PC-9 (cell line): ENCODE measurements around the gene CERS3. TPM values are rescaled to one million over a fixed set of nuclear protein-coding genes. Genes with fewer than 3 reads are reported as not detected.

Experiments
- BruUV-seq: library from RNA; stranded (reverse); fragments of 400-500 nt; replicated peaks from 2 replicates; lab custom pipeline; 2021; lab: Mats Ljungman, UMichigan
- CTCF ChIA-PET: fragments of 300-600 bp; sonication (Branson Sonifier 250); formaldehyde crosslinking; loops from one replicate; lab custom pipeline; 2022; ENCODE audit warnings: antibody characterized with exemption; lab: Charles Lee
- POLR2A ChIA-PET: fragments of 300-600 bp; sonication (Branson Sonifier 250); formaldehyde crosslinking; loops from one replicate; lab custom pipeline; 2022; ENCODE audit warnings: antibody characterized with exemption; ENCODE audit not compliant: unreplicated experiment; lab: Charles Lee
- DNase-seq, 2 experiments: peaks; one replicate each; pipeline versions ENCODE4 v3.0.0 to v3.0.0-alpha.2; 2015 to 2022; ENCODE audit warnings: mixed read lengths in 1 of 2
- H2AFZ ChIP-seq: fragments of 200-600 bp; sonication (generic); 2 replicates; pipeline ENCODE4 v1.8.1; 2017; ENCODE audit warnings: antibody characterized with exemption
- H3F3A ChIP-seq: fragments of 200-600 bp; sonication (generic); 2 replicates; pipeline ENCODE4 v1.8.1; 2017; ENCODE audit warnings: antibody characterized with exemption, mild to moderate bottlenecking, low read depth; ENCODE audit not compliant: insufficient read depth
- H3K27ac ChIP-seq: fragments of 200-600 bp; sonication (generic); 2 replicates; pipeline ENCODE4 v1.6.1; 2016; ENCODE audit warnings: mixed run types
- H3K27me3 ChIP-seq: fragments of 200-600 bp; sonication (generic); 2 replicates; pipeline ENCODE4 v1.6.1; 2016; ENCODE audit warnings: low read depth, mixed run types; ENCODE audit not compliant: insufficient read depth
- H3K36me3 ChIP-seq: fragments of 200-600 bp; sonication (generic); 2 replicates; pipeline ENCODE4 v1.6.1; 2016; ENCODE audit warnings: low read depth, mixed run types
- H3K4me1 ChIP-seq: fragments of 200-600 bp; sonication (generic); replicated peaks from 2 replicates; pipeline ENCODE4 v1.6.1; 2016; ENCODE audit warnings: mixed run types; ENCODE audit not compliant: insufficient read depth
- H3K4me2 ChIP-seq: fragments of 200-600 bp; sonication (generic); 2 replicates; pipeline ENCODE4 v1.6.1; 2017; ENCODE audit warnings: mixed run types
- H3K4me3 ChIP-seq: fragments of 200-600 bp; sonication (generic); 2 replicates; pipeline ENCODE4 v1.6.1; 2016; ENCODE audit warnings: mixed run types
- H3K79me2 ChIP-seq: fragments of 200-600 bp; sonication (generic); 2 replicates; pipeline ENCODE4 v1.6.1; 2017; ENCODE audit warnings: low read depth, mixed run types
- H3K9me2 ChIP-seq: fragments of 200-600 bp; sonication (generic); 2 replicates; pipeline ENCODE4 v1.8.1; 2017; ENCODE audit warnings: mild to moderate bottlenecking; ENCODE audit not compliant: insufficient read depth
- H3K9me3 ChIP-seq: fragments of 200-600 bp; sonication (generic); 2 replicates; pipeline ENCODE4 v1.8.1; 2016; ENCODE audit warnings: low read depth; ENCODE audit not compliant: insufficient read depth
- H4K20me1 ChIP-seq: fragments of 200-600 bp; sonication (generic); 2 replicates; pipeline ENCODE4 v1.8.1; 2017; ENCODE audit not compliant: insufficient read depth
- EZH2 ChIP-seq: fragments of 200-600 bp; sonication (generic); IDR thresholded peaks from 2 replicates; pipeline ENCODE4 v1.8.0; 2017; ENCODE audit warnings: antibody characterized with exemption, low read depth
- intact Hi-C: fragments of 100-400 bp; cut with micrococcal nuclease; formaldehyde crosslinking; loops from one replicate; pipeline ENCODE4 v1.10.0; 2022; ENCODE audit not compliant: unreplicated experiment
- total RNA-seq: library from RNA; stranded (reverse); gene quantifications from 2 replicates; pipeline ENCODE4 v1.2.3, GENCODE V29; 2021
- TF ChIP-seq, protein P1 (sequence below): fragments of 200-600 bp; sonication (generic); conservative IDR thresholded peaks from 2 replicates; pipeline ENCODE4 v1.6.1; 2017; ENCODE audit warnings: mixed run types, antibody characterized with exemption, mild to moderate bottlenecking, moderate library complexity

Gene CERS3
- total RNA-seq, 1 experiment from 2014 or later = not detected

GRCh38 chr15:100383302-100384107, 145.2 kb downstream of the CERS3 start:
- POLR2A ChIA-PET = no interaction called here
- DNase-seq = peak; percentile 27 to 39

DNA sequence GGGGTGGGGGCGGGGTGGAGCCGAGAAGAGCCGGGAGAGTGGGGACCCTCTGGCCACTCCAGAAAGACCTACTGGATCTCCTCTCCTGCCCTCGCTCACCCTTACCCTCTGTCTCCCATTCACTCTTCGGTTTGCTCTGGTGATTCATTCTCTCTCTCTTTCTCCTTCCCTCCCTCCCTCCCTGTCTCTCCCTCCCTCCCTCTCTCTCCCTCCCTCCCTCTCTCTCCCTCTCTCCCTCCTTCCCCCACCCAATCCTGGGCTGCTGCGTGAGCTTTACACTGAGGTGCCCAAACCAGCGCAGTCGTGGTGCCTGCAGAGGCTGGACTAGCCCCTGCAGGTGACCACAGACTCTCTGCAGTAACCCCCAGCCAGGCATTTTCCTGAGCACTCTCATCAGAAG, 154.8 kb downstream of the CERS3 start:
- Histone ChIP-seq H3K27me3 (peaks cover 25% of the 10 kb centered on the region; the same call in 1 of the 2 replicates), H4K20me1 (no peaks in the 10 kb centered on the region), H3K27ac (no peak overlapping the region), H3K79me2 (no peaks in the 10 kb centered on the region), H3K4me2 (no peak overlapping the region), H3K9me3 (no peaks in the 10 kb centered on the region), H3F3A (no peaks in the 10 kb centered on the region), H3K4me3 (no peak overlapping the region), H2AFZ (no peak overlapping the region), H3K36me3 (no peaks in the 10 kb centered on the region), H3K9me2 (no peaks in the 10 kb centered on the region), H3K4me1 (no peaks in the 10 kb centered on the region)
- BruUV-seq = no TSS peak
- TF ChIP-seq, protein P1, sequence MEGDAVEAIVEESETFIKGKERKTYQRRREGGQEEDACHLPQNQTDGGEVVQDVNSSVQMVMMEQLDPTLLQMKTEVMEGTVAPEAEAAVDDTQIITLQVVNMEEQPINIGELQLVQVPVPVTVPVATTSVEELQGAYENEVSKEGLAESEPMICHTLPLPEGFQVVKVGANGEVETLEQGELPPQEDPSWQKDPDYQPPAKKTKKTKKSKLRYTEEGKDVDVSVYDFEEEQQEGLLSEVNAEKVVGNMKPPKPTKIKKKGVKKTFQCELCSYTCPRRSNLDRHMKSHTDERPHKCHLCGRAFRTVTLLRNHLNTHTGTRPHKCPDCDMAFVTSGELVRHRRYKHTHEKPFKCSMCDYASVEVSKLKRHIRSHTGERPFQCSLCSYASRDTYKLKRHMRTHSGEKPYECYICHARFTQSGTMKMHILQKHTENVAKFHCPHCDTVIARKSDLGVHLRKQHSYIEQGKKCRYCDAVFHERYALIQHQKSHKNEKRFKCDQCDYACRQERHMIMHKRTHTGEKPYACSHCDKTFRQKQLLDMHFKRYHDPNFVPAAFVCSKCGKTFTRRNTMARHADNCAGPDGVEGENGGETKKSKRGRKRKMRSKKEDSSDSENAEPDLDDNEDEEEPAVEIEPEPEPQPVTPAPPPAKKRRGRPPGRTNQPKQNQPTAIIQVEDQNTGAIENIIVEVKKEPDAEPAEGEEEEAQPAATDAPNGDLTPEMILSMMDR = no peak
- TF ChIP-seq EZH2 = no peak
- intact Hi-C loops = no loop called here
- ChIA-PET CTCF (no interaction called here), POLR2A (no interaction called here)
- no peak for DNase-seq

More at GRCh38 chr15:100383302-100384107, 145.2 kb downstream of the CERS3 start:
- H3K36me3 ChIP-seq = no peaks in the 10 kb centered on the region
- H3F3A ChIP-seq = no peaks in the 10 kb centered on the region
- no peaks in the 10 kb centered on the region for H4K20me1 ChIP-seq
- intact Hi-C loops = loop anchor here (1.0 to 2.0 kb wide), 3 partner anchors 33 to 455 kb away; no protein-coding TSS in a partner anchor
- no peak overlapping the region for H3K4me2 ChIP-seq
- H3K4me1 ChIP-seq = no peaks in the 10 kb centered on the region
- H3K9me3 ChIP-seq = peaks cover 11% of the 10 kb centered on the region; the same call in 1 of the 2 replicates
- no peak overlapping the region for H3K4me3 ChIP-seq
- TF ChIP-seq, protein P1 = peak; percentile 77
- TF ChIP-seq EZH2 = no peak
- H3K27me3 ChIP-seq = peaks cover 51% of the 10 kb centered on the region
- CTCF ChIA-PET = no interaction called here
- H2AFZ ChIP-seq = no peak overlapping the region
- no peaks in the 10 kb centered on the region for H3K79me2 ChIP-seq
- no peak overlapping the region for H3K27ac ChIP-seq
- no TSS peak for BruUV-seq
- H3K9me2 ChIP-seq = no peaks in the 10 kb centered on the region

DNA sequence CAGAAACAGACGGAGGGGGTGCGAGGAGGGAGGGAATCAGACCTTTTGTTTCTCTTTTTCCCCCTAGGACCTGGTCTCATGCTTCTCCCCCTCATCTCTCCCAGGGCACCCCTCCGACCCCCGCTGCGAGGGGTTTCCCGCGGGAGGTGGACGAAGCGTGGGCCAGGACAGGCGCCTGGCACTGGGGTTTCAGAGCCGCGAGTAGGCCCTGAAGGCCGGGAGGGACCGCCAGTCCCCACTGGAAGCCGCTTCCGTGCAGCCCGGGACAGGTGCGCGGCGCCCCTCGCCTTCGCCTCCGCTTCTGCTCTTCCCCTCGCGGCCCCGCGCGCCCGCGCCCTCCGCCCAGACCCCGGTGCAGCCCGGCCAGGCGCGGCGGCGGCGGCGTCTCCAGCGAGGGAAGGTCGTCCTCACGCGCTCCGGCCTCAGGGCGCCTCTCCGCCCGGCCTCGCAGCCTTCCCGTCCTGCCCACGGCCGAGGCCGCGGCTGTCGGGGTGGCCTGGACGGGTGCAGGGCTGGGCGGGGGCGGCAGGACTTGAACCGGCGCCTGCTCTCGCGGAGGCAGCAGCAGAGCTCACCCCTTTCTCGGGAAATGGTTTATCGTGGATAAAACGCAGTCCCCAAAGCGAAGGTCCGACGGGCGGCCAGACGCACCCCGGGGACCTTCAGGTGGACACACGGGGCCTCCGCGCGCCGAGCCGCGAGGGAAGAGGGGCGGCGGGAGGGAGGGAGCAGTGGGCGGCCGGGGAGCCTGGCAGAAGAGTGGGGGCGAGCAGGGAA, 155.4 kb downstream of the CERS3 start:
- Histone ChIP-seq H3K9me3 (no peaks in the 10 kb centered on the region), H3K36me3 (no peaks in the 10 kb centered on the region), H3K27me3 (peaks cover 19% of the 10 kb centered on the region; the same call in 1 of the 2 replicates), H3K4me3 (no peak overlapping the region), H3K4me2 (no peak overlapping the region), H4K20me1 (no peaks in the 10 kb centered on the region), H3K27ac (no peak overlapping the region), H3F3A (no peaks in the 10 kb centered on the region), H3K9me2 (no peaks in the 10 kb centered on the region), H2AFZ (no peak overlapping the region), H3K4me1 (no peaks in the 10 kb centered on the region), H3K79me2 (no peaks in the 10 kb centered on the region)
- BruUV-seq = no TSS peak
- CTCF ChIA-PET = no interaction called here
- TF ChIP-seq, protein P1 = no peak
- no peak for TF ChIP-seq EZH2
- no peak for DNase-seq
- POLR2A ChIA-PET = no interaction called here
- intact Hi-C loops = no loop called here
